ENCODE results near the gene GPR141.
"Not testable (repeated sequence)": the region's sequence is repeated elsewhere in the genome, so short reads cannot be mapped to it uniquely, and the experiment has no call there.

GPR141 gene

DNA sequence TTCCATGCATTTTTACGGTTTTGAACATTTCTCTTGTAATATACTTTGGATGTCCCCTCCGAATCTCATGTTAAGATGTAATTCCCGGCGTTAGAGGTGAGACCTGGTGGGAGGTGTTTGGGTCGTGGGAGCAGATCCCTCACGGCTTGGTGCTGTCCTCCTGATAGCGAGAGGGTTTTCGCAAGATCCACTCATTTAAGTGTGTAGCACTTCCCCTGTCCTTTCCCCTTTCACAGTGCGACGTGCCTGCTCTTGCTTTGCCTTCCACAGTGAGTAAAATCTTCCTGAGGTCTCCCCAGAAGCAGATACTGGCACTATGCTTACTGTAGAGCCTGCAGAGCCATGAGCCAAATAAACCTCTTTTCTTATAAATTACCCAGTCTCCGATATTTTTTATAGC is 6.6 kb downstream of the GPR141 start:
- ATAC-seq: no peak

DNA sequence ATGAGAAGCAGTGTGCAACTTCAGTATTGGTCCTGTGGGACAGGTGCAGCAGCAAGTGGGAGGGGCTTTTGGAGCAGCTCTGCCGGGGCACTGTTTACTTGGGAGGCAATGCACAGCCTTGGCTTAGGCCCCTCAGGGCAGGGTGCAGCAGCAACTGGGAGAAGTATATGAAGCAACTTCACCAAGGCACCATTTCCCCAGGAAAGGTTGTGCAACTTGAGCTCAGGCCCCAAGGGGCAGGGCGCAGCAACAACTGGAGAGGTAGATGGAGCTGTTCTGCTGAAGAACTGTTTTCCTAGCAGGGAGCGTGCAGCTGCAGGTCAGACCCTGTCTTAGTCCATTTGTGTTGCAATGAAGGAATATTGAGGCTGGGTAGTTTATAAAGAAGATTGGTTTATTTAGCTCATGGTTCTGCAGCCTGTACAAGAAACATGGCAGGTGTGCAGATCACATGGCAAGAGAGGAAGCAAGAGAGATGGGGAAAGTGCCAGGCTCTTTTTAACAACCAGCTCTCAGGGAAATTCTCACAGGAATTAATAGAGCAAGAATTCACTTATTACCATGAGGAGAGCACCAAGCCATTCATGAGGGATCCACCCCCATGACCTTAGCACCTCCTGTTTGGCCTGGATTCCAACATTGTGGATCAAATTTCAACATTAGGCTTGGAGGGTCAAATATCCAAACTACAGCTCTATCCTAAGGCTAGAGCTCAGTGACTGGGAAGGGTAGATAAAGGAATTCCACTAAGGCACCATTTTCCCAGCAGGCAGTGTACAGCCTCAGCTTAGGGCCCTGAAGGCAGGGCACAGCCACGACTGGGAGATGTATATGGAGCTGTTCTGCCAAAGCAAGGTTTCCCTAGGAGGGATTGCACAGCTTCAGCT is 10.9 kb downstream of the GPR141 start:
- ATAC-seq: no peak

GRCh38 chr7:37698276-37698675 is 14.7 kb downstream of the GPR141 start:
- ATAC-seq: no peak

- no peak for ATAC-seq
Measured at GRCh38 chr7:37698782-37699181, 15.2 kb downstream of the GPR141 start.

GRCh38 chr7:37701769-37702168 is 18.2 kb downstream of the GPR141 start:
- no peak for ATAC-seq

- ATAC-seq: no peak
Measured at GRCh38 chr7:37703361-37703760, 19.8 kb downstream of the GPR141 start.

DNA sequence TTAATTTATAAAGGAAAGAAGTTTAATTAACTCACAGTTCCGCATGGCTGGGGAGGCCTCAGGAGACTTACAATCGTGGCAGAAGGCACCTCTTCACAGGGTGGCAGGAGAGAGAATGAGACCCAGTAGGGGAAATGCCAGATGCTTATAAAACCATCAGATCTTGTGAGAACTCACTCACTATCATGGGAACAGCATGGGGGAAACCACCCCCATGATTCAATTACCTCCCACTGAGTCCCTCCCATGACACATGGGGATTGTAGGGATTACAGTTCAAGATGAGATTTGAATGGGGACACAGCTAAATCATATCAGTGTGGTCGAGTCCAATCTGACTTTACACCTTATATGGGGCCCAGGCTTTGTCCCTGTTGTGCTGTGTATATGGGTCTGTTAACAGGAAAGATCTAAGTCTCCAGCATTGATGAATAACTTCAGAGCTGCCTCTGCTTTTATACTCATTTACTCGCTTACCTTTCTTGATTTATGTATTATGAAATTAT is 20.8 kb downstream of the GPR141 start:
- not testable (repeated sequence) for ATAC-seq

GRCh38 chr7:37705976-37706375 is 22.4 kb downstream of the GPR141 start:
- no peak for ATAC-seq

- no peak for ATAC-seq
Measured at GRCh38 chr7:37706804-37707203, 23.2 kb downstream of the GPR141 start.

GRCh38 chr7:37707754-37708485 is 24.4 kb downstream of the GPR141 start:
- no peak for ATAC-seq

DNA sequence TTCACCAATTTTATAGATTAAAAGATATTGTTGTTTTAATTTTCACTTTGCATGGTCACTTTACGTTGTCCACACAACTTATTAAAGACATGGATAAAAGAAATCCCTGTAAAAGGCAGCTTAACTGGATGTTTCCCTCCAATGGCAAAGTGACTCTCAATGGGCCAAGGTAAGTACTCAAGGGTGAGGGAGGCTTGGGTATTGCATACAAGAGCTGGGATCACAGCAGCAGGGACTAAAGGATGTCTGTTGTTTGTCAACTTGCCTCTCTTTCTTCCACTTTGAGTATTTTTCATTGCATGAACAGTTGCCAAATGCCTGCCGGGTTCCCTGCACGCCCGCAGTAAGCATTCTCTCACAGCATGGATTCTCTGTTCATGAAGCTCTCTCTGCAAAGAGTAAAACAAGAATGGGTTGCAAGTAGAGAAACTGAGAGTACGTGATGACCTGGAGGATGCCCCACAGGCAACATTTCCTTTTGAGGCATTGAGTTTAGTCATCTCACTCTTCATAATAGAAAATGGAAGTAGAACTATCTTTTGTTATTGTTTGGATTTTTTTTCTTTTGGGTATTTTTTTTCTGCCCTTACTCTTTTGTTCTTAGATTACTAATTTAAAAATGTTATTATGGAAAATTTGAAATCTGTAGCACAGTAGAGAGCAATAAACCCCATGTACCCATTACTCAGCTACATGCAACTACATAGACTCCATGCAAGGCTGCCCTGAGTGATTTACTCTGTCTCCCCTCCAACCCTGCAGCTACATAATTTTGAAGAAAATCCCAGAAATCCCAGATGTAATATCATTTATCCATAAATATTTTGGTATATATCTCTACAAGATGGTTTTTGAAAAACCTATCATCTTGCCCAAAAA is 26.3 kb downstream of the GPR141 start:
- no peak for ATAC-seq

- no peak for ATAC-seq
Measured at GRCh38 chr7:37713613-37714012, 30.0 kb downstream of the GPR141 start.

DNA sequence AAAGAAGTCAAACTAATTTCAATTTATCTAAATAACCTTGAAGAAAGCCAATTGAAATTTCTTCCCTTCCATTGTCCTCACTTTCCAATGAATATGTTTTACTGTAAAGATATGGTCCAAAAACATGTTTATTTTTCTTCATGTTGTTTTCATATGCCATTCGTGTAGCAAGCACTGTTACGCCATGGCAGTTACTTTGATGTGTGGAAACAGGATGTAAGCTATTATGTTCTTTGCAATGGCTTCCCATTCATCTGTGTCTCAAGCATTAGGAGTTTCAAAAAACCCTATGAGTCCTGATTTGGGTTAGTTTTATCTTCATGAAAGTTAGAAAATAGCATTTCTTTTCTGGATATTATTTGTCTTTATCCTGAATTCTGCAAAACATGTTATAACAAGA is 31.0 kb downstream of the GPR141 start:
- no peak for ATAC-seq

DNA sequence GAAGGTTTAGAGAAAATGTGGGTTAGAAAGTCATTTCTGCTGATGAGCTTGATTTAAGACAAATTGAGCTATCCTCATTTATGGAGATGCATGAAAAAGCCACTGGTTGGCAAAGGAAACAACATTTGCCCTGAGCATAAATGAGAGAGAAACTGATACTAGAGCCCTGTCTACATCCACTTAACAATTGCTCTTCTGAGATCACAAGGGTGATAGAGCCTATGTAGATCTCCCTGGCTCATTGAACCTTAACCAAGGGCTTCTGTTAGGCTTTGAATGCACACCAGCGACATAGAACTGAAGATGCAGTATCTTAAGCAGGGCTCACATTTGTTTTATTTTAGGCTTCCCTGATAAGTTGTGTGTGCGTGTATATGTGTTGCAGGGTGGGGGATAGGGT is 35.0 kb downstream of the GPR141 start:
- no peak for ATAC-seq

GRCh38 chr7:37719077-37719476 is 35.5 kb downstream of the GPR141 start:
- ATAC-seq: no peak

- no peak for ATAC-seq
Measured at GRCh38 chr7:37724732-37725131, 41.2 kb downstream of the GPR141 start.

DNA sequence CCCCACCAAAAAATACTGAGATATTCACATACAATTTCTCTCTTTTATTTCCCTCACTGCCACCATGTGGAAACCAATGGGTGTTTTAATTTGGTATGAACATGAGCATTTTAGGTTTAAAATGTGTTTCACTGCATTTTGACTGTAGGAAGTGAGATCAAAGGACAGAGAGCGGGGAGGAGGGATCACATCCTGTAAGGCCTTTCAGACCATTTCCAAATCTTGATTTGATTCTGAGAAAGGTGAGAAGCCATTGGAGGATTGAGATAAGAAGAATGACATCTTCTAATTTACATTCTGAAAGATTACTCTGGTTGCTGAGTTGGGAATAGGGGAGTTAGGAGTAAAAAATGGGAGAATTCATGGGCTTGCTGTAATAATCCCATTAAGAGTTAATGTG is 42.5 kb downstream of the GPR141 start:
- no peak for ATAC-seq

- ATAC-seq: no peak
Measured at GRCh38 chr7:37728747-37729146, 45.2 kb downstream of the GPR141 start.

DNA sequence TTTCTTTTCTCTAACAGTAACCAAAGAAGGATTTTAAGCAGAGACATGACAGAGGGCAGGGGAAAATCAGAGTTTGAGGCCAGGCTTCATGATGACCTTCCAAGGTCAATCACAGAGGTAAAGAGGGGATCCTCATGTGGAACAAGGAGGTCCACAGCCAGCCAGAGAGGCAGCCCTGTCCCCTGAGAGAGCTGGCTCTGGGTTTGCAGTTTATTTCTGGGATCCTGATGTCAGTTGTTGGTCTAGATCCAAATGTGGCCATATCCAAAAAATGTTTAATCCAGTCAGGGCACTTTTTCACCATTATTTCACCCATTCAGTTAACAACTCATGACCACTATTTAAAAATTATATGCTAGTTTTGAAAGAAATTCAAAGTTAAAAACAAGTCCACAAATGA is 45.6 kb downstream of the GPR141 start:
- no peak for ATAC-seq

DNA sequence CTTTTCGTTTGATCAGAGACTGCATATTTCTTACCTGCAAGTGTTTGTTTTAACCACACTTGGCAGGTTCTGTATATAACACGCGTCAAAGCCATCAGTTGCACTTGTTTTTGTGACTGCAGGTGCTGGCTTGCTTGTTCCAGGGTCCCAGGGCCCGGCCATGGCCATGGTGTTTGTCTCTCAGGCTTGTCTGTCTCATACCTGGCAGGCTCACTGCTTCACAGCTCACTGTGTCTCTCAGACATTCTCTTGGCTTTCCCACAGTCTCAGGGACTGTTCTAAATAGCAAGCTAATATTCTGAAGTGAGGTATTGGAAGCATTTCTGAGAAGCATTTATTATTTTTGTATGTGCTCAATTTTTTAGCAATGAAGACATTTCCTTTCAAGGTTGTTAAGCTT is 46.9 kb downstream of the GPR141 start:
- no peak for ATAC-seq

DNA sequence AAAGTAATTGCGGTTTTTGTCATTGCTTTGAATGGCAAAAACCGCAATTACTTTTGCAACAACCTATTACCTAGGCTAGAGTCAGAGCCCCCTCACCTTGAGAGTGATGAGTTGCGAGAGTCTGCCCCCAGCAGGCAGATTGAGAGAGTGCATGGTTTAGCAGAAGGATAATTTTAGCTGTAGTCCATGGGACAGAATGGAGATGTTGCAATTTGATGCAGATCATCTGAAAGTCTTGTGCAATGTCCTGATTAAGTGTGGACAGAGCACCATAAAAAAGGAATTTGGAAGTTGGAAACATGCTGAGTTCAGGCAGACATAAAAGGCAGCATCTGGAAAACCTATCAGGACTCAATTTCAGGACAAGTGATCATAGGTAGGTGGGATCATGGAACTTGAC is 48.7 kb downstream of the GPR141 start:
- ATAC-seq: no peak

DNA sequence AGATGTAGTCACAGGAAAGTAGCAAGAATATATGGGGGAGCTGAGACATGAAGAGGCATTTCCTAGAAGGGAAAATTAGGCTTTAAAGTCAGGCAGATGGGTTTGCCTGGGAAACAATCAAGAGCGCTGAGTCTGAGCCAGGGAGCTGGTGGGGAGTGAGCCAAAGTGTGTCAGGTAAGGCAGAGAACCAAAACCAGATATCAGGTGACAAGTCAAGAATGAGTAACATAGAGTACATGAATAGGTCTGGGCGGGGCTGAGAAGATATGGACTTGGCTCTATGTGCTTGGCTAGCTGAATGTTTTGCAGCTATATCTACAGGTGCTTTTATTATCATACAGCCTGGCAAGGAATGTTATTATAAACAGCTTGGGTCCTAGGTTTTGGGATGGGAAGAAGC is 49.3 kb downstream of the GPR141 start:
- ATAC-seq: no peak

GRCh38 chr7:37735196-37735595 is 51.6 kb downstream of the GPR141 start:
- no peak for ATAC-seq

All from activated CD4-positive, CD25-positive, alpha-beta regulatory T cell treated with anti-CD3 and anti-CD28 coated beads, Interleukin-2, amount 50 U/mL, for 24 hours (primary cell).